RCC 7860 (cell line): ENCODE results near the gene IFNA10.
"Not testable (repeated sequence)": the region's sequence is repeated elsewhere in the genome, so short reads cannot be mapped to it uniquely, and the experiment has no call there.

ENCODE experiments used
- DNase-seq: peaks from one replicate; pipeline ENCODE4 v3.0.0-alpha.2; 2015; ENCODE audit warnings: low spot score
- FAIRE-seq: peaks from 2 replicates; lab custom pipeline; 2012; peaks lifted over from hg19 to GRCh38; lab: Jason Lieb, UNC

IFNA10 gene

DNA sequence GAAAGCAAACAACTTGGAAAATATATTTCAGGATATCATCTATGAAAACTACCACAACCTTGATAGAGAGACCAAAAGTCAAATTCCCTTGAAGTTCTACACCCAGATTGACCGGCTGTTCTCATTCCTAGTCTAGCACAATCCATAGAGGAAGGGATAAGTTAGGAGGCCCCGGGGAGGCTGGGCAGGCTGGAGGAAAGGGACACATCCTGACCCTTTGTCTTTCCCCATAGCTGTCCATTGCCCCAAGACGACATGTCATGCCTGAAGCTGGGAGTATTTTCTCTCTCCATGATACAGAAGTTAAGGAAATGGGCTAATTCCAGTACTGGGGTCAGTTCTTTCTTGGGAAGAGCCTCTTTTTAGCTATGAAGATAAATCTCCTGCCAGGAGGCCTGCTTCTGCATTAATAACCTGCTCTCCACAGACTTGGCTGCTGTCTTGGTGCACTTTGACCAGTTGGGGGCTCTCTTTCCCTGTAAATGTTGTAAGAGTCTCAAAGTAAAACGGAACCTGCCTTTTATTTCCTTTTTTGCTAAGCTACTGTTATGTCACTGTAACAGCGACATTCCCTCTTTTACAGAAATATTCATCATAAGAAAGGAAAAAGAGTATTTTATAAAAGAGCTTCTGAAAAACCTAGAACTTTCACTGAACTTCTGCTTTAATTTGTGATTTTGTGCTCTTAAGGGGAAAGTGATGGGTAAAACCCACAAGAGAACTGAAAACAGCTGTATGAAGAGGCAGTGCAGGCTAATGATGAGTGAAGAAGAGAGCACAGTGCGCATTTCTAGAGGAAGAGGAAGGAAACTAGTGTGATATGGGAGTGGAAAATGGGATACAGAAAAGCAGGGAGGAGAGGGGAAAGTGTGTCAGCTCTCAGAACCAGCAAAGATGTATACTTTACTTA, 11.8 kb downstream of the IFNA10 start:
- DNase-seq, FAIRE-seq: not testable (repeated sequence)

DNA sequence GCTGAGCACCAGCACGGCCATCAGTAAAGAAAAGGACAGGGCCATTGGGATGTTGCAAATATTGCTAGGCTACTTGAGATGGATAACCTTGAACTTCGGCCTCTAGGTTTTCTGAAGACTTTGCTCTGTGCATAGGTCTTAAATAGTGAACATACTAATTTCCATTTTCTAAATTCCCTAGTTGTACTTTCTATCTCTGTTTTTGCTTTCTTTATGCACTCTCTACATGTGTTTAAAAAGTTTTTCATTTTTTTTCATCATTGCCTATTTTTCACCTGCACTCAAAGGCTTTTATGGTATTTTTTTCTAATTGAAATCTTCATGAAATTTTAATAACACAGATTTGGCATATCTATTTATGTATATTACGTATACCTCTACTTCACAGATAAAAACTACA, 19.5 kb downstream of the IFNA10 start, which contains the start of gene IFNA4:
IFNA4 (minus strand) TSS at position 101 of the 400 bp plus-strand sequence; CDS start at position 45, 56 bp downstream.
- FAIRE-seq, DNase-seq: not testable (repeated sequence)

DNA sequence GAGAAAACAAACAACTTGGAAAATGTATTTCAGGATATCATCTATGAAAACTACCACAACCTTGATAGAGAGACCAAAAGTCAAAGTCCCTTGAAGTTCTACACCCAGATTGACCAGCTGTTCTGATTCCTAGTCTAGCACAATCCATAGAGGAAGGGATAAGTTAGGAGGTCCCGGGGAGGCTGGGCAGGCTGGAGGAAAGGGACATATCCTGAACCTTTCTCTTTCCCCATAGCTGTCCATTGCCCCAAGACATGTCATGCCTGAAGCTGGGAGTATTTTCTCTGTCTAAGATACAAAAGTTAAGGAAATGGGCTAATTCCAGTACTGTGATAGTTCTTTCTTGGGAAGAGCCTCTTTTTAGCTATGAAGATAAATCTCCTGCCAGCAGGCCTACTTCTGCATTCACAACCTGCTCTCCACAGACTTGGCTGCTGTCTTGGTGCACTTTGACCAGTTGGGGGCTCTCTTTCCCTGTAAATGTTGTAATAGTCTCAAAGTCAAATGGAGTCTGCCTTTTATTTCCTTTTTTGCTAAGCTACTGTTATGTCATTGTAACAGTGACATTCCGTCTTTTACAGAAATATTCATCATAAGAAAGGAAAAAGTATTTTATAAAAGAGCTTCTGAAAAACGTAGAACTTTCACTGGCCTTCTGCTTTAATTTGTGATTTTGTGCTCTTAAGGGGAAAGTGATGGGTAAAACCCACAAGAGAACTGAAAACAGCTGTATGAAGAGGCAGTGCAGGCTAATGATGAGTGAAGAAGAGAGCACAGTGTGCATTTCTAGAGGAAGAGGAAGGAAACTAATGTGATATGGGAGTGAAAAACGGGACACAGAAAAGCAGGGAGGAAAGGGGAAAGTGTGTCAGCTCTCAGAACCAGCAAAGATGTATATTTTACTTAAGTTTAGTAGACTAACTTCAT, 23.9 kb downstream of the IFNA10 start:
- not testable (repeated sequence) for DNase-seq, FAIRE-seq

DNA sequence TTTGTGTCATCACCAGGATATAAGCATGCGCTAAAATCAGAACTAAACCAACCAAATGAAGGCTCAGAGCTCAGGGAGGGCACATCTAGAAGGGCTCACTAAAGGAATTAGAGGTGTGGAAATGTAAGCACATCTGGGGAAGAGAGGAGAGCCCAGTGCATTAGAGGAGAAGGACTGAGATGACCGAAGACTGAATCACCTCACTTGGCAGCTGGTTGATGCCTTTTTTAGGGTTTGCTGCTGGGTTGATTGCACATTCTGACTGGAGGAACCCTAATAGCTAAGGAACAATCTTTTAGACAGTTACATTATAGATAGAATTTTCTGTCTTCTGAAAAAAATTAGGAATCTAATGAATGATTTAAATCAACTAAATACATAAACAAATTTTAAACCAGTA, 32.3 kb downstream of the IFNA10 start:
- DNase-seq, result no peak
- no peak for FAIRE-seq

DNA sequence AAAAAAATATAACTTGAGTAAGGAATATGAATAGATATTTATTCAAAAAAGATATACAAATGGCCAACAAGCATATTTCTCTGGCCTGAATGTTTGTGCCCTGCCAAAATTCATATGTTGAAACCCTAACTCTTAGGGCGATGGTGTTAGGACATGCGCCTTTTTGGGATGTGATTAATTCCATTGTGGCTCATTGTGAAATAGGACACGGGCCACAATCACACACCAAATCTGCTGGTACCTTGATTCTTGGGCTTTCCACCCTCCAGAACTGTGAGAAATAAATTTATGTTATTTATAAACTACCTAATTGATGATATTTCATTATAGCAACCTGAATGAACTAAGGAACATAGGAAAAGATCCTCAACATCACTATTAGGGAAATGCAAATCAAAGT, 34.8 kb downstream of the IFNA10 start:
- no peak for FAIRE-seq
- DNase-seq, result no peak

DNA sequence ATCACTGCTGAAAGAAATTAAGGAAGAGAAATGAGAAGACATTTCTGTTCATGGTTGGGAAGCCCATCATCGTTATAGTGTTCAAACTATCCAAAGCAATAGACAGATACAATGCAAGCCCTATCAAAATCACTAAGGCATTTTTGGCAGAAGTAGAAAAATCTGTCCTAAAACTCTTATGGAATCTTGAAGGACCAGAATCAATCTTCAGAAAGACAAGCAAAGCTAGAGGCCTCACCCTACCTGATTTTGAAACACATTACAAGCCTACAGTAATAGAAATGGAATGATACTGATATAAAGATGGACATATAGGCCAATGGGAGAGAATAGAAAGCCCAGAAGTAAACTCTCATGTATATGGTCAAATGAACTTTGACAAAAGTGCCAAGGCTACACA, 35.6 kb downstream of the IFNA10 start:
- no peak for DNase-seq
- no peak for FAIRE-seq

DNA sequence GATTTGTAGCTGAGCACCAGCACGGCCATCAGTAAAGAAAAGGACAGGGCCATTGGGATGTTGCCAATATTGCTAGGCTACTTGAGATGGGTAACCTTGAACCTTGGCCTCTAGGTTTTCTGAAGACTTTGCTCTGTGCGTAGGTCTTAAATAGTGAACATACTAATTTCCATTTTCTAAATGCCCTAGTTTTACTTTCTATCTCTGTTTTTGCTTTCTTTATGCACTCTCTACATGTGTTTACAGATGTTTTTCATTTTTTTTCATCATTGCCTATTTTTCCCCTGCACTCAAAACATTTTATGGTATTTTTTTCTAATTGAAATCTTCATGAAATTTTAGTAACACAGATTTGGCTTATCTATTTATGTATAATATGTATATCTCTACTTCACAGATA, 40.4 kb downstream of the IFNA10 start, which contains the start of gene IFNA21:
IFNA21 (minus strand) TSS at position 101 of the 400 bp plus-strand sequence; CDS start at position 53, 48 bp downstream.
- FAIRE-seq, DNase-seq: not testable (repeated sequence)

DNA sequence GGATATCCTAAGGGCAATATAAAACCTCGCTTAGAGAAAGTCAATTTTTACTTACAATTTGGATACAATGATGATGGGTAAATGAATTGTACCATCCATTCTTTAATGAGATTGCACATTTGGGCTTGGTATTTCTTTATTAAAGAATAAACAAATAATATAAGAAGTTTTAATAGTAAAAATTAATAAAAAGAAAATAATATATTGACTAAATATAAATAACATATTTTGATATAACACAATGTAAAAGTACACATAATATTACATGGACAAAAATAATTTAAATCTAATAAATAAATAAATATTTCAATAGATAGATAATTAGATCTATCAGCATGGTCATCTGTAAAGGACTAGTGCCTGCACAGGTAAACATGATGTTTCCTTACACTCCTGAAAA, 41.4 kb downstream of the IFNA10 start:
- DNase-seq, result no peak
- FAIRE-seq, result no peak

DNA sequence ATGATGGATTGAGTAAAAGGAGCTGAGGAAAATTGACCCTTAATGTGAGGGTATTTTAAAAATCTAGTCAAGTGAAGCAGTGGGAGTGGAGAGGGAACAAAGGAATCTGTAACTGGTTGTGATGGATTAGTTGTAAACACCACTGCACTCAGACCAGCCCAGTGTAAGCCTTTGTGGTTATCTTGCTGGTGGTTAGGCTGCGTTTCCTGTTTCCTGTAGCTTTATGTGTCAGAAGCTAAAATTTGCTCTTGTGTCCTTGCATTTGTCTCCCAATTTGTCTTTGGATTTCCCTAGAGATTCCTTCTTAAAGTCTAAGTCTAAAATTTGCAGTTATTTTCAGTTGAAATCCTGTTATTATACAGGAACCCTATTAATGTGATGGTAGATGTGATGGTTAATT, 46.8 kb downstream of the IFNA10 start:
- FAIRE-seq (no peak), DNase-seq (no peak)
